ENCODE data around the gene C19orf47. TPM values are rescaled to one million over a fixed set of nuclear protein-coding genes. Genes with fewer than 3 reads are reported as not detected.

C19orf47 gene
- total RNA-seq, 1 donor from 2014 or later = 25.8 TPM

DNA sequence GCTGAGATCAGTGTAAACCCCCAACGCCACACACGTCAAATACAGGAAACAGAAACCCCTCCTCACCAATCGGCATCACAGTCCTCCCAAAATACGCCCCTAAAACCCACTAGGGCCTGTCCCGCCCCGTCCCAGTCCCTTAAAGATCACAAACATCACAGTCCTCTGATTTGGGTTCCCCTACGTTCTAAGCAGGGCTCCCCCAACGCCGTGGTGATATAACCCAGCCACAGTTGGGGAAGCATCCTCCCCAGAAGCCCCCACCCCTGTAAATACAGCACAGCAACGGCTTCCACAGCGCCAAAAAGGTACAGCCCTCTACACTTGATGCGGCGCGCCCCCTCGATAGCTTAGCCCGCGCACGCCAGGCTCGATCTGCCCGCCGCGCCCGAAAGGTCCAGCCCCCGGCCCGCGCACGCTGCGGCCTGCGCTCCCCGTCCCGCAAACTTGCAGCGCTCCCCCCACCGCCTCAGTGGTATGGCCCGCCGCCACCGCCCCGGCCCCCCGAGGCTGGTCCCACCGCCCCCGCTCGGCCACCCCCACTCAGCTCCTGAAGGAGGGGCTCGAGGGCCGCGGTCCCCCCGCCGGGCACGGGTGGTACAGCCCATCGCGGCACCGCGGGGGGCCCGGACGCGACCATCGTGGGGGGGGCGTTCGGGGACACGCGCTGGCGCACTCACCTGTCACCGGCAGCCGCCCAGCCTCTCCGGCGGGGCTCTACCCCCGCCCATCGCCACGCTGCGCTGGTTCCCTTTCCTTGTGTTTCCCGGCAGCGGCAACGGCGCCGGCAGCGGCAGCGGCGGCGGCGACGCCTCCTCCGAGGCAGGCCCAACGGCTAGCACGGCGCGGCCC is 63.5 kb downstream of the C19orf47 start, which contains the start of gene AKT2:
Gene AKT2 (minus strand): TSS at position 845 of the 852 bp plus-strand sequence. CDS start 20,078 bp downstream, outside the sequence.
- Mint-ChIP-seq H3K36me3 (ENCODE audit: unreplicated experiment) (no peaks in the 10 kb centered on the region), H3K27ac (ENCODE audit: unreplicated experiment) (peak within 1 kb of the TSS; percentile 97), H3K4me1 (ENCODE audit: low read depth, unreplicated experiment) (peaks cover 32% of the 10 kb centered on the region), H3K27me3 (ENCODE audit: unreplicated experiment) (peaks cover 16% of the 10 kb centered on the region), H3K4me3 (ENCODE audit: unreplicated experiment) (peak within 1 kb of the TSS; percentile 89), H3K9me3 (ENCODE audit: unreplicated experiment) (peaks cover 15% of the 10 kb centered on the region)
- peak; percentile 87 for DNase-seq
- TF ChIP-seq CTCF (IDR thresholded peaks at IDR 0.05; ENCODE audit: partially characterized antibody, unreplicated experiment) = peak; percentile 51

DNA sequence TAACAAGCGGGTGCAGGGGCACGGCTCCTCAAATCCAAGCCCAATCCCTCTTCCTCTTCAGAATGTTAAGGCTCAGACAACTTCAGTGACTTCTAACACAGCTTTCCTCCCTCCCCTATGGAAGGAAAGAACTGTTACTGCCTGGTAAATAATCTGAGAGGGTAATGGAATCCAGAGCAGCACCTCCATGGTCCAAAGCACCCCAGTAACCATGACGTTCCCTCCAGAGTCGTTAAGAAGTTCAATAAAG is 64.0 kb downstream of the C19orf47 start:
- peak overlapping the region; percentile 85 for H3K27ac Mint-ChIP-seq (ENCODE audit: unreplicated experiment)
- H3K9me3 Mint-ChIP-seq (ENCODE audit: unreplicated experiment) = peaks cover 15% of the 10 kb centered on the region
- peaks cover 33% of the 10 kb centered on the region for H3K4me1 Mint-ChIP-seq (ENCODE audit: low read depth, unreplicated experiment)
- no peak for TF ChIP-seq CTCF (IDR thresholded peaks at IDR 0.05; ENCODE audit: partially characterized antibody, unreplicated experiment)
- H3K27me3 Mint-ChIP-seq (ENCODE audit: unreplicated experiment) = peaks cover 16% of the 10 kb centered on the region
- H3K36me3 Mint-ChIP-seq (ENCODE audit: unreplicated experiment) = no peaks in the 10 kb centered on the region
- DNase-seq = no peak
- H3K4me3 Mint-ChIP-seq (ENCODE audit: unreplicated experiment) = peak overlapping the region; percentile 89

- Mint-ChIP-seq H3K9me3 (ENCODE audit: unreplicated experiment) (peaks cover 17% of the 10 kb centered on the region), H3K36me3 (ENCODE audit: unreplicated experiment) (no peaks in the 10 kb centered on the region)
- peak; percentile 62 for DNase-seq
Observed at GRCh38 chr19:40283414-40284250, 64.6 kb downstream of the C19orf47 start.

GRCh38 chr19:40282920-40283319 is 65.3 kb downstream of the C19orf47 start:
- peaks cover 16% of the 10 kb centered on the region for H3K27me3 Mint-ChIP-seq (ENCODE audit: unreplicated experiment)
- DNase-seq = no peak
- no peaks in the 10 kb centered on the region for H3K36me3 Mint-ChIP-seq (ENCODE audit: unreplicated experiment)
- peak overlapping the region; percentile 89 for H3K4me3 Mint-ChIP-seq (ENCODE audit: unreplicated experiment)
- peaks cover 41% of the 10 kb centered on the region for H3K4me1 Mint-ChIP-seq (ENCODE audit: low read depth, unreplicated experiment)
- no peak for TF ChIP-seq CTCF (IDR thresholded peaks at IDR 0.05; ENCODE audit: partially characterized antibody, unreplicated experiment)
- H3K27ac Mint-ChIP-seq (ENCODE audit: unreplicated experiment) = peak overlapping the region; percentile 85
- peaks cover 20% of the 10 kb centered on the region for H3K9me3 Mint-ChIP-seq (ENCODE audit: unreplicated experiment)

More at GRCh38 chr19:40283414-40284250, 64.6 kb downstream of the C19orf47 start:
- peaks cover 16% of the 10 kb centered on the region for H3K27me3 Mint-ChIP-seq (ENCODE audit: unreplicated experiment)
- H3K4me3 Mint-ChIP-seq (ENCODE audit: unreplicated experiment) = peak overlapping the region; percentile 89
- peaks cover 35% of the 10 kb centered on the region for H3K4me1 Mint-ChIP-seq (ENCODE audit: low read depth, unreplicated experiment)
- no peak for TF ChIP-seq CTCF (IDR thresholded peaks at IDR 0.05; ENCODE audit: partially characterized antibody, unreplicated experiment)
- peak overlapping the region; percentile 85 for H3K27ac Mint-ChIP-seq (ENCODE audit: unreplicated experiment)
